ENCODE measurements around the gene DCUN1D4.
"Not testable (repeated sequence)": the region's sequence is repeated elsewhere in the genome, so short reads cannot be mapped to it uniquely, and the experiment has no call there.

Gene DCUN1D4

GRCh38 chr4:51855270-51855669, 12.3 kb downstream of the DCUN1D4 start:
- no peak for DNase-seq

GRCh38 chr4:51855751-51856150, 12.8 kb downstream of the DCUN1D4 start:
- DNase-seq, result no peak

GRCh38 chr4:51858605-51859202, 15.8 kb downstream of the DCUN1D4 start:
- no peak for DNase-seq

GRCh38 chr4:51859476-51860031, 16.6 kb downstream of the DCUN1D4 start:
- DNase-seq, result no peak

DNA sequence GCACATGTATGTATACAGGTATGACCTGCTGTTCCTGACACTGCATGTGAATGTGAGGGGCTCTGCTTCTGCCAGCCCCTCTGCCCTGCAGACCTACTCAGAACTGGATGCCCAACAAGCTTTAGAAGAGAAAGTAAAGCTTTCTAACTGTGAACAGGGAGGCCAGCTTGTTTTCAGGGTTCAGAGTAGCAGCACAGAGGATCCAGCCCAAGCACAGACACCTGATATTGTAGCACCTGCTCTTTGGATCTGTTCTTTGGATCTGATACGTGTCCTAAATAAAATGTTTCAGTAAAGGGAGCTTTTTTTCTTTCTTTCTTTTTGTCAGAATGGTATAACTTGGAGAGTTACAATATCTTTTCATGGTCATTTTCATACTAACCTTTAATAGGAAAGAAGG, 19.2 kb downstream of the DCUN1D4 start:
- DNase-seq, result no peak

DNA sequence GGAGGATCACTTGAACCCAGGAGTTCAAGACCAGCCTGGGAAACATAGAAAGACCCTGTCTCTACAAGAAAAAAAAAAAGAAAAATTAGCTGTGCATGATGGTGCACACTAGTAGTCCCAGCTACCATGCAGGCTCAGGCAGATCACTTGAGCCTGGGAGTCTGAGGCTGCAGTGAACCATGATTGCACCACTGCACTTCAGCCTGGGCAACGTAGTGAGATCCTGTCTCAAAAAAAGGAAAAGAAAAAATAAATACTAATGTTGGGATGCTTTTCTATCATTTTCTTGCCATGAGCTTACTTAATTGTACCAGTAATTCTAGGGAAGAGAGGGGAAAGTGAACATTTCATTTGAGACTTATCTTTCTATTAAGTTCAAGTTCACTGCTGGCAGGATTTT, 19.8 kb downstream of the DCUN1D4 start:
- no peak for DNase-seq

DNA sequence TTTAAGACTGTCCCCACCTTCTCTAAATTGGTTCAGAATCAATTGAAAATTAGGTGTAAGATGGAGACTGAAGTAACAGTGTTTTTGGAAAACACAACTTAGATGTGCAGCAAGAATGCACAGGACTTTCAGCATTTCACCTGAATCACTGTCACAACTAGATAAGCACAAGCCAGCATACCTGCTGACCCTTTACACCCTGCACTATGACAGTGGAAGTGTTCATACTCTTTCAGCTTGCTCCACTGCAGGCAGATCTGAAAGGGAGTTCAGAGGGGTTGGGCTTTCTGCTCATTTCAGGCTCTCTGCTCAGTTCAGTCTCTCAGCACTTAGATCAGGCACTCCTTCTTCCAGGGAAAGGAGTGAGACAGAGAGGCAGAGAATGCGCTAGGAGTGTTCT, 22.8 kb downstream of the DCUN1D4 start:
- DNase-seq, result no peak

- DNase-seq, result no peak
These were observed 23.9 kb downstream of the DCUN1D4 start for GRCh38 chr4:51866835-51867234.

DNA sequence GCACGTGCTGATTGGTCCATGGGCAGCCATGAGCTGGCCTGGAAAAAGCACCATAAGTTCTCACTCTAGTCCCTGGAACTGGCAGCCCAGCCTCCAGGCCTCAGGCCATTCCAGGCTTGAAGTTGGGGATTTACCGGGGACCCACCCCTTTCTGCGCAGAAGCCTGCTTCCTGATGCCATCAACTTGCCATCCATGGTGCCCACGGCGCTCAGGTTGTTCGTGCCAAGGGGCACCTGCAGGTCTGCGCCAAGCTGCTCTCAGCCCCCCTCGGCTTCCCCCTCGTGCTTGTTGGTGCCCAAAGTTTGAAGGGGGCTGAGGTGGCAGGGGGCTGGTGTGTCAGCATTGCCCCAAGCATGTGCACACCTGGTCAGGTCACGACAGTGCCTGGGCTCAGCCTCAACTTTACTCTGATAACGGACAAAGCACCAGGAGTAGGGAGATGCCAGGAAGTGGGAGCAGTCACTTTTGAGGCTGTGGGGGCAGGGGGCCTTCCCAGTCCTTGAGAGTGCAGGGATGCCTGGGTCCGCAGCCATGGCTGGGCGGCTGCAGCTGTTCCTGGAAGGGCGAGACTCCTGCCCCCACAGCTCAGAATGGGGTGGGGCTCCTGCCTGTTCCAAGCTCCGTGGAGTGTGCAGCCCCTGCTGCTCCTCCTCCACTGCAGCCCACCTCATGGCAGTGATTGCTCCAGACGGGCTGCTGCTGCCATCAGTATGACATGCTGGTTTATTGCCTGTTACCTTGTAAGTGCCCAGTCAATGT, 24.9 kb downstream of the DCUN1D4 start:
- DNase-seq, result no peak

DNA sequence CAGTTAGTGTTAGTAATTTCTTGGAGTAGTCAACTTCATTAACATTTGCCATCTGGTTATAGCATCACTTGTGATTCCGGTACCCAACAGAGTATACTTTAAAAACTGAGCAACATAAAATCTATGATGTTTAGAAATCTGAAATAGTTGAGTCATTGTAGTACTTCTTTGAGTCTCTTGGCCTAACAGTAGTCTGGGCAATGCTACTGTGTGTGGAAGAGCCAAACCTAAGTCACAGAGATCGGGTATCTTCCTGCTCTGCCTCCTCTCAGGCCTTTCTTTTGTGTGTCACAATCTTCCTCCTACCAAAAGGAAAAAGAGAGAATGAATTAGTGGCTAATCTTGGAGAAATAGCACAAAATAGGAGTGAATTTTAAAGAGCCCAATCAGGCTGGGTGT, 25.5 kb downstream of the DCUN1D4 start:
- no peak for DNase-seq

DNA sequence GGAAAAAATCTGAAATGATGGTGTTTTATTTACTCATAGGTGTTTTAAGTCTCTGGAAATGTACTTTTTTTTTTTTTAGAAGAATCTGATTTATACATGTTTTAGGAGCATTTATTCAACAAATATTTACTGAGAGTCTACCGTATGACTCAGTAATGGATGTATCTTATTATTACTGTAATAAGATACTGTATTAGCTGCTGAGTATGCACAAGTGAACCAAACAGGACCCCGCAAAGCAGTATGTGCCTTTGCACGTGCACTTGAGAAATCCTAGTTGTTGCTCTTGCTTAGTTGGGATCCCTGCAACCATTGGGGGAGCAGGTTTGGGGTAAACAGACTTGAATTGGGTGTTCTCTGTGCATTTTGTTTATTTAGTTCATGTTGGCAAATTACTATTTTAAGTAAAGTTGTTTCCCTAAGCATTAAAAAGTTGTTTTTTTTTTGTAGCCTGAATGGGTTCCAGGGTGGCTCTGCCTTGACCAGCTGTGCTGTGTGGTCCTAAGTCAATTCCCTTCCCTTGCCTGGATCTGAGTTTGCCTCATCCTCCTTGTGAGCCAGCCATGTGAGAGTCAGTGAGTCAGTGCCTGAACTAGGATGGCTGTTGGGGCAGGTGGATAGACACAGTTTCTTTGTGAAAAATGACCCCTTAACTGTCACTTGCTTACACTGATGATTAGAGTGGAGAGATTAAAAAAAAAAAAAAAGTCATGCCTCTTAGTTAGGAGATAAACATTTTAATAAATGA, 27.7 kb downstream of the DCUN1D4 start:
- no peak for DNase-seq

DNA sequence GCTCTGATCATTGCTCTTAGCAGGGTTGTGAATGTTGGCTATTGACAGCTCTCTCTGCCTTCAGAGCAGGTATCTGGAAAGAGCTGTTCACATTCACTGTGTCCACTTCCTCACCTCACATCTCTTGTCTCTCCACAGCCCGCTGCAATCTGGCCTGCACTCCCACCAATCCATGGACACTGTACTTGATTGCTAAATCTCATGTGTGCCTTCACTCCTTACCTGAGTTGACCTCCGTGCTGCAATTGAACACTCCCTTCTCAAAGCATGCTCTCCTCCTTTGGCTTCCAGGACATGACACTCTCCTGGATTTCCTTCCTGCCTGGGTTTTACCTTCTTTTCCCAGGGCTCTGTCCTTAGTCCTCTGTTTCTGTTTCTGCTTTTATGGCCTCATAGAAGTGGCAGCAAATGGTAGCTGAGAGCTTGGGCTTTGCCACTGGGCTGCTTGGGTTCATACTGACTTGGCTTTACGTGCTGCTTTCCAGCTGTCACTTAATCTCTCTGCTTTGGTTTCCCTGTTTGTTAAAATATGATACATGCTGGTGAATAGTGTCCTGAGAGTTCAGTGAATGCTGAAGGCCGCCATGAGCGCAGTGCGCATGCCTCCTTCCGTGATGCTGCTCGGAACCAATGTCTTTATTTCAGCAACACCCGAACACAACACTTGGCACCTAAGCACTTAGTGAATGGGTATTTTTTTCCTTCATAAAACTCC, 29.5 kb downstream of the DCUN1D4 start:
- DNase-seq, result no peak

- no peak for DNase-seq
These were observed 31.6 kb downstream of the DCUN1D4 start for GRCh38 chr4:51874551-51874950.

DNA sequence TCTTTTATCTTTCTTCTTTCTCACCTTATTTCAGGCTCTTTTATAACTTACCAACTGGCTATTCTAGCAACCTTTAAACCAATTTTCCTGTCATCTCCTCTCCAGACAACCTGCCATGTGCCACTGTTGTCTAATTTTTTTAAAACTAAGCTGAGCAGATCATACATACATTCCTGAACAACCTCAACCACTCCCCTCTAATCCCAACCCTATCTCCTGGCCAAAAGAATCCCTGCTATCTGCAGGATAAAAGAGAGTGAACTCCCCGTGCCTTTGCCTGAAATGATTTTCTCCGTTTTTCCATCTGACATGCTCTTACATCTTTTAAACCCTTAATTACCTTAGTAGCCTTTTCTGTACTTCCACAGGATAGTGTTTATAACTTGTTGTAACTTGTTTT, 35.5 kb downstream of the DCUN1D4 start:
- DNase-seq, result no peak

DNA sequence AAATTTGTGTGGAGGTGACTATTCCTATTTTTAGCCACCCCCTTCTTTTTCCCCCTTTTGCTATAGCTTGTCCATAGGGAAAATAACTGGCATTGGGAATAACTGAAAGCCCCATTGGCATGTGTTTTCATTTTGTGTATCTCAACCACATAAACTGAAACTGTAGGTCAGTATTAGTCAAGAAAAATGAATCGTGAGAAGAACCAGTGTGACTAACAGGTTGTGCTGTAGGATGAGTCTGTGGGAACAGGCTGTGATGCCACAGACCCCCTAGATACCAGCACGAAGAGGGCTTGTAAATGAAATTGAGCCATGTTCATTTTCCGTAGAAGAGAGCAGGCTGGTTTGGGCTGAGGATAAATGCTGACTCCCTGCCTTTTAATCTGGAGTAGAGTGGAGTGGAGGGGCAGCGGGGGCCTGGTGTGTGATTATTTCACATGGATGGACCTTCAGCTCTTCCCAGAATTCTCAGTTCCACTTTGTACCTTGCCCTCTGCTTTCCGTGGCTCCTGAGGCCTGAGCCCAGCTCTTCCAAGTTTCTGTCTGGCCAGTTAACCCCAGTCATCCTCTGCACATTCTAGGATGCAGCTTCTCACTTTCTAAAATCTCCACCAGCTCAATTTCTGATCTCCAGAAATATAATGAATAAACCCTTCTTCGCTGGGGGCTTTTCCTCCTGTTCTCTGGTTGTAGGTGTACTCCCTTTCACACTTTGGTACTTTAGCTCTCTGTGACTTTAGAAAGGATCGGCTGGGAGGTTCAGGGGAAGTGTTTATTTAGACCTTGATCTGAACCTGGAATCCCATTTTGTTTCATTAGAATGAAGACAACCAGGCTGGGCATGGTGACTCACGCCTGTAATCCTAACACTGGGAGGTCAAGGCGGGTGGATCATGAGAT, 37.3 kb downstream of the DCUN1D4 start:
- DNase-seq, result no peak

- DNase-seq, result no peak
These were observed 41.1 kb downstream of the DCUN1D4 start for GRCh38 chr4:51884055-51884454.

- DNase-seq, result no peak
These were observed 41.7 kb downstream of the DCUN1D4 start for GRCh38 chr4:51884606-51885005.

- DNase-seq, result peak; percentile 40
These were observed 42.4 kb downstream of the DCUN1D4 start for GRCh38 chr4:51885363-51885762.

GRCh38 chr4:51890760-51891159, 47.8 kb downstream of the DCUN1D4 start:
- no peak for DNase-seq

- DNase-seq, result not testable (repeated sequence)
These were observed 50.4 kb downstream of the DCUN1D4 start for GRCh38 chr4:51893402-51893801.

DNA sequence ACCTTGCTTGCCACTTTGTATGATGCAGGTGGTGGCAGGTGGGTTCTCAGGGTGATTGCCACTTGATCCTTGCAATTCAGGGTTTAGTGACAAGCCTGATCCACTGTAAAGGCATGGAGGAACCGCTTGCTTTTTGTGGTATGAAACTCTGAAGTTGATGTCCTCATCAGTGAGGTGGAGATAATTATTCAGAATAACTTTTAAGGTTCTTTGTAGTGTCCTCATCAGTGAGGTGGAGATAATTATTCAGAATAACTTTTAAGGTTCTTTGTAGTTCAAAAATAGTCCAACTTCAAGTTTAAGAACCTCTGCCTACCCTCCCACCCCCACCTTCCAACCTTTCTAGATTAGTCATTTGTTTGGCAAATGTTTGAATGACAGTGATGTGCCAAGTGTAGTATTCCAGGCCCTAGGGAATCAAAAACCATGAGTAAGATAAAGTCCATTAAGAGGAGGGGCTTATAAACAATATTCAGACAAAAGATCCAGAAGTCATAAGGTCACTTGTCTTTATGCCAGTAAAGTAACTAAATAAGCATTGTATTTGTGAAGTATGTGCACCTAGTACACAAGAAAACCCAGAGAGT, 51.2 kb downstream of the DCUN1D4 start:
- DNase-seq, result no peak

DNA sequence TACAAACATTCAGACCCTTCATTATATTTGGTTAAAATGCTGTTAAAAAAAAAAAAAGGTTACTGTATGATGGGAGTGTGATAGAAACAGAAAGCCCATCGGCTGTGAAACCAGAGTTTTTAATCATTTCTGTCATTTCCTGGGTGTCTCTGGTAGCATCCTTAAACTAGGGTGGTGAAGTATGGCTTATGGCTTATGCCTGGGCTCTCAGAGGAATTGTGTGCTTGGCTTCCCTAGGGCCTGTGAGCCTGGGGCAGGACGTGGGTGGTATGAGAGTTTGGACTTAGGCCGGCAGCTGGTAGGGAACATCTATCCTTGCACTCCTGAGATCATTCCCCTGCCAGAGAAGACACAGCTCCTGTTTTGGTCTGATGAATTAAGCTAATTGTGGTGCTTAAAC, 52.2 kb downstream of the DCUN1D4 start:
- no peak for DNase-seq
